ENCODE measurements around the gene GPC3.
"Not testable (repeated sequence)": the region's sequence is repeated elsewhere in the genome, so short reads cannot be mapped to it uniquely, and the experiment has no call there.

Gene GPC3

GRCh38 chrX:133529578-133529977 lies 455.8 kb downstream of the GPC3 start:
- DNase-seq = no peak
- Mint-ChIP-seq H3K27ac (no peak overlapping the region), H3K36me3 (ENCODE audit: low read depth) (no peaks in the 10 kb centered on the region), H3K4me3 (no peak overlapping the region), H3K9me3 (no peaks in the 10 kb centered on the region), H3K4me1 (ENCODE audit: low read depth) (no peaks in the 10 kb centered on the region), H3K27me3 (peaks cover 14% of the 10 kb centered on the region)

GRCh38 chrX:133527825-133528224 lies 457.6 kb downstream of the GPC3 start:
- Mint-ChIP-seq H3K4me1 (ENCODE audit: low read depth) (no peaks in the 10 kb centered on the region), H3K27me3 (peaks cover 10% of the 10 kb centered on the region), H3K4me3 (no peak overlapping the region), H3K9me3 (no peaks in the 10 kb centered on the region), H3K27ac (no peak overlapping the region), H3K36me3 (ENCODE audit: low read depth) (no peaks in the 10 kb centered on the region)
- DNase-seq = no peak

GRCh38 chrX:133527415-133527814 lies 458.0 kb downstream of the GPC3 start:
- Mint-ChIP-seq H3K27ac (no peak overlapping the region), H3K27me3 (peaks cover 8% of the 10 kb centered on the region), H3K9me3 (no peaks in the 10 kb centered on the region), H3K4me3 (no peak overlapping the region), H3K36me3 (ENCODE audit: low read depth) (no peaks in the 10 kb centered on the region), H3K4me1 (ENCODE audit: low read depth) (no peaks in the 10 kb centered on the region)
- no peak for DNase-seq

GRCh38 chrX:133526773-133527172 lies 458.6 kb downstream of the GPC3 start:
- not testable (repeated sequence) for H3K4me1 Mint-ChIP-seq (ENCODE audit: low read depth); H3K27ac Mint-ChIP-seq; H3K36me3 Mint-ChIP-seq (ENCODE audit: low read depth); H3K9me3 Mint-ChIP-seq; DNase-seq; H3K4me3 Mint-ChIP-seq
- H3K27me3 Mint-ChIP-seq = peaks cover 13% of the 10 kb centered on the region

- no peaks in the 10 kb centered on the region for H3K9me3 Mint-ChIP-seq
- H3K36me3 Mint-ChIP-seq (ENCODE audit: low read depth) = no peaks in the 10 kb centered on the region
- H3K4me1 Mint-ChIP-seq (ENCODE audit: low read depth) = no peaks in the 10 kb centered on the region
- no peak overlapping the region for H3K27ac Mint-ChIP-seq
- H3K4me3 Mint-ChIP-seq = no peak overlapping the region
- peaks cover 21% of the 10 kb centered on the region for H3K27me3 Mint-ChIP-seq
- DNase-seq = no peak
Observed at GRCh38 chrX:133523526-133523925, 461.9 kb downstream of the GPC3 start.

GRCh38 chrX:133523081-133523487 lies 462.3 kb downstream of the GPC3 start:
- Mint-ChIP-seq H3K4me3 (no peak overlapping the region), H3K4me1 (ENCODE audit: low read depth) (no peaks in the 10 kb centered on the region), H3K9me3 (no peaks in the 10 kb centered on the region), H3K27me3 (peaks cover 24% of the 10 kb centered on the region), H3K27ac (no peak overlapping the region), H3K36me3 (ENCODE audit: low read depth) (no peaks in the 10 kb centered on the region)
- no peak for DNase-seq

GRCh38 chrX:133516686-133517085 lies 468.7 kb downstream of the GPC3 start:
- peaks cover 27% of the 10 kb centered on the region for H3K27me3 Mint-ChIP-seq
- no peak overlapping the region for H3K4me3 Mint-ChIP-seq
- no peaks in the 10 kb centered on the region for H3K9me3 Mint-ChIP-seq
- no peak overlapping the region for H3K27ac Mint-ChIP-seq
- no peak for DNase-seq
- H3K36me3 Mint-ChIP-seq (ENCODE audit: low read depth) = no peaks in the 10 kb centered on the region
- H3K4me1 Mint-ChIP-seq (ENCODE audit: low read depth) = no peaks in the 10 kb centered on the region

GRCh38 chrX:133514486-133514885 lies 470.9 kb downstream of the GPC3 start:
- Mint-ChIP-seq H3K4me1 (ENCODE audit: low read depth) (no peaks in the 10 kb centered on the region), H3K9me3 (no peaks in the 10 kb centered on the region), H3K27ac (no peak overlapping the region), H3K36me3 (ENCODE audit: low read depth) (no peaks in the 10 kb centered on the region), H3K27me3 (peaks cover 21% of the 10 kb centered on the region), H3K4me3 (no peak overlapping the region)
- no peak for DNase-seq

GRCh38 chrX:133513123-133513522 lies 472.3 kb downstream of the GPC3 start:
- H3K27ac Mint-ChIP-seq = no peak overlapping the region
- H3K36me3 Mint-ChIP-seq (ENCODE audit: low read depth) = no peaks in the 10 kb centered on the region
- DNase-seq = no peak
- no peak overlapping the region for H3K4me3 Mint-ChIP-seq
- no peaks in the 10 kb centered on the region for H3K4me1 Mint-ChIP-seq (ENCODE audit: low read depth)
- H3K27me3 Mint-ChIP-seq = peaks cover 18% of the 10 kb centered on the region
- H3K9me3 Mint-ChIP-seq = no peaks in the 10 kb centered on the region

- Mint-ChIP-seq H3K36me3 (ENCODE audit: low read depth) (no peaks in the 10 kb centered on the region), H3K4me1 (ENCODE audit: low read depth) (no peaks in the 10 kb centered on the region), H3K27me3 (peaks cover 15% of the 10 kb centered on the region), H3K27ac (no peak overlapping the region), H3K9me3 (no peaks in the 10 kb centered on the region), H3K4me3 (no peak overlapping the region)
- no peak for DNase-seq
Observed at GRCh38 chrX:133511041-133511440, 474.4 kb downstream of the GPC3 start.

GRCh38 chrX:133497356-133497755 lies 488.0 kb downstream of the GPC3 start:
- no peaks in the 10 kb centered on the region for H3K4me1 Mint-ChIP-seq (ENCODE audit: low read depth)
- no peak overlapping the region for H3K27ac Mint-ChIP-seq
- no peak for DNase-seq
- H3K36me3 Mint-ChIP-seq (ENCODE audit: low read depth) = no peaks in the 10 kb centered on the region
- no peak overlapping the region for H3K4me3 Mint-ChIP-seq
- H3K9me3 Mint-ChIP-seq = no peaks in the 10 kb centered on the region
- H3K27me3 Mint-ChIP-seq = peaks cover 15% of the 10 kb centered on the region

- H3K4me3 Mint-ChIP-seq = no peak overlapping the region
- no peaks in the 10 kb centered on the region for H3K36me3 Mint-ChIP-seq (ENCODE audit: low read depth)
- no peaks in the 10 kb centered on the region for H3K9me3 Mint-ChIP-seq
- no peak overlapping the region for H3K27ac Mint-ChIP-seq
- no peak for DNase-seq
- peaks cover 27% of the 10 kb centered on the region for H3K27me3 Mint-ChIP-seq
- H3K4me1 Mint-ChIP-seq (ENCODE audit: low read depth) = no peaks in the 10 kb centered on the region
Observed at GRCh38 chrX:133495464-133496391, 489.7 kb downstream of the GPC3 start.

GRCh38 chrX:133493366-133493765 lies 492.0 kb downstream of the GPC3 start:
- Mint-ChIP-seq H3K4me1 (ENCODE audit: low read depth) (no peaks in the 10 kb centered on the region), H3K27me3 (peaks cover 29% of the 10 kb centered on the region), H3K4me3 (no peak overlapping the region), H3K36me3 (ENCODE audit: low read depth) (no peaks in the 10 kb centered on the region), H3K27ac (no peak overlapping the region), H3K9me3 (no peaks in the 10 kb centered on the region)
- DNase-seq = no peak

GRCh38 chrX:133490955-133491354 lies 494.4 kb downstream of the GPC3 start:
- H3K4me3 Mint-ChIP-seq = no peak overlapping the region
- no peak overlapping the region for H3K27ac Mint-ChIP-seq
- peaks cover 27% of the 10 kb centered on the region for H3K27me3 Mint-ChIP-seq
- H3K4me1 Mint-ChIP-seq (ENCODE audit: low read depth) = no peaks in the 10 kb centered on the region
- H3K36me3 Mint-ChIP-seq (ENCODE audit: low read depth) = no peaks in the 10 kb centered on the region
- no peaks in the 10 kb centered on the region for H3K9me3 Mint-ChIP-seq
- no peak for DNase-seq

All from activated T-cell treated with anti-CD3 and anti-CD28 coated beads, Interleukin-2, amount 50 U/mL, for 24 hours (primary cell).